ENCODE data around the gene P2RY2.
A peak's percentile ranks its signal among the peaks of the same experiment; 100 is the strongest.

The P2RY2 gene

GRCh38 chr11:73246303-73246702 is 28.2 kb downstream of the P2RY2 start:
- DNase-seq = no peak

GRCh38 chr11:73248526-73249185 is 30.6 kb downstream of the P2RY2 start:
- DNase-seq = no peak

- DNase-seq = peak; percentile 15
Measured at GRCh38 chr11:73249304-73249703, 31.2 kb downstream of the P2RY2 start.

GRCh38 chr11:73249853-73250783 is 32.0 kb downstream of the P2RY2 start:
- peak; percentile 16 for DNase-seq

- DNase-seq = peak; percentile 37
Measured at GRCh38 chr11:73252577-73253191, 34.6 kb downstream of the P2RY2 start.

- no peak for DNase-seq
Measured at GRCh38 chr11:73257342-73258103, 39.4 kb downstream of the P2RY2 start.

- DNase-seq = no peak
Measured at GRCh38 chr11:73258104-73259035, 40.3 kb downstream of the P2RY2 start.

- DNase-seq = no peak
Measured at GRCh38 chr11:73259406-73260126, 41.5 kb downstream of the P2RY2 start.

GRCh38 chr11:73260127-73260457 is 42.0 kb downstream of the P2RY2 start:
- DNase-seq = no peak

GRCh38 chr11:73262851-73263495 is 44.9 kb downstream of the P2RY2 start:
- no peak for DNase-seq

- DNase-seq = no peak
Measured at GRCh38 chr11:73263640-73264039, 45.6 kb downstream of the P2RY2 start.

GRCh38 chr11:73265278-73265810 is 47.3 kb downstream of the P2RY2 start:
- no peak for DNase-seq

GRCh38 chr11:73265853-73266645 is 48.0 kb downstream of the P2RY2 start:
- DNase-seq = no peak

GRCh38 chr11:73266646-73267020 is 48.6 kb downstream of the P2RY2 start:
- no peak for DNase-seq

GRCh38 chr11:73267122-73267846 is 49.2 kb downstream of the P2RY2 start:
- no peak for DNase-seq

GRCh38 chr11:73267906-73268540 is 49.9 kb downstream of the P2RY2 start:
- no peak for DNase-seq

- no peak for DNase-seq
Measured at GRCh38 chr11:73268671-73269271, 50.7 kb downstream of the P2RY2 start.

- no peak for DNase-seq
Measured at GRCh38 chr11:73269459-73270015, 51.5 kb downstream of the P2RY2 start.

All from activated CD4-positive, alpha-beta T cell treated with anti-CD3 and anti-CD28 coated beads for 48 hours (primary cell).